ENCODE data around the gene GLI2.

DNA sequence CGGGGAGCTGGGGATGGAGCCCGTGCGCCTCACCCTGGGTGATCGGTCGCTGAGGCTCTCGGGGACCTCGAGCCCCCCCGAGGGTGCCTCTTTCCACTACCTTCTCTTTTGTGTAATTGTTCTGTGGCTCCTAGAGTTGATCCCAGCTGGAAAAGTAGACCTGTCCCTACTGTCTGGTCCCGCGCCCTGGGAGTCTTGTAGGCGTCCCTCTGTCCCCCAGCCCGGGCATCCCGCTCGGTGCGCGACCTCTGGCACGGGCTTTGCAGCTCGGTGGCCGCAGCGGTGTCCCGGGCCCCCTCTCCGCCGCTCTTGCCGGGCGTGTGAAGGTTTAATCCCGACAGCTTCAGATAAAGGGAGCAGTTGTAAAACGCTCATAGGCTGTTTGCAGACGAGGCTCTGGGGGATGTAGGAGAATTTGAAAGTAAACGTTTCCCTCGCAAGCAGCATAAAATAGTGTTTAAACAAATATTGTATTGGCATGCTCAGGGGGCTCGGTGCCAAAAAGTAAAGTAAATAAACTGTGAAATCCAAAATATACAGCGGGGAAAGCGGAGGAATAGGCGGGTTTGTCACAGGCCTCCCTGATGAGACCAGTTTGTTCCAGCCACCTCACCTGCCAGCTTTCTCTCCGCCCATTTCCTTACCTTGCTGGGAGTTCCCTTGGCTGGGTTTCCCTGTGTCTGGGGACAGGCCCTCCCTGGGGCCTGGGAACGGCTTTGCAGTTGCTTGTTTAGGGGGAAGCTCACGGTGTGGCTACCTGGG, 1.9 kb downstream of the GLI2 start:
- no peak for TF ChIP-seq CTCF (IDR thresholded peaks at IDR 0.05)
- TF ChIP-seq EP300 (IDR thresholded peaks at IDR 0.05) = no peak
